ENCODE results near the gene TMIGD1. TPM values are rescaled to one million over a fixed set of nuclear protein-coding genes. Genes with fewer than 3 reads are reported as not detected.

TMIGD1 gene
- total and polyA plus RNA-seq, 7 donors = 0.71 to 97.8 (median 61.1) TPM; not detected in 3

- H3K27me3 ChIP-seq = no peaks in the 10 kb centered on the region
- H3K27ac ChIP-seq = no peak overlapping the region
- DNase-seq = no peak
- intact Hi-C loops (cut with DNase I) = no loop called here
- H3K9me3 ChIP-seq = no peaks in the 10 kb centered on the region
- no peak for TF ChIP-seq POLR2AphosphoS5 (IDR thresholded peaks at IDR 0.05)
- no peak for TF ChIP-seq CTCF (IDR thresholded peaks at IDR 0.05)
- TF ChIP-seq EP300 (IDR thresholded peaks at IDR 0.05) = no peak
- no peak for TF ChIP-seq POLR2A (IDR thresholded peaks at IDR 0.05)
- peaks cover 5 to 86% (median 39%) of the 10 kb centered on the region in 4 donors for H3K36me3 ChIP-seq
- 97 to 99% methylated on average over 2 of the region's 2 CpGs for WGBS, 2 donors
- H3K4me1 ChIP-seq = no peaks in the 10 kb centered on the region
- no peak overlapping the region for H3K4me3 ChIP-seq
Measured at GRCh38 chr17:30267625-30268024, 66.2 kb downstream of the TMIGD1 start.

Small RNA genes within 50 kb of the gene (small RNA-seq; reads per million reads assigned to genes)
- gene RF00019 (0 reads per million in 3 donors), gene RNU6-1267P (0 reads per million in 3 donors), gene RNU6-990P (0 reads per million in 3 donors)

Other genes starting within 250 kb of the TMIGD1 start
- 10 to 100 TPM; 30.4 to 47.6 (median 41.6) TPM for gene NSRP1, start 217.2 kb downstream of the TMIGD1 start, total RNA-seq
- 10 to 100 TPM; 18.0 to 23.5 (median 22.2) TPM for gene NSRP1, start 217.2 kb downstream of the TMIGD1 start, polyA plus RNA-seq
- under 1 TPM in 1 of 4 donors, not detected in 3; 0.36 TPM for gene SLC6A4, start 98.4 kb downstream of the TMIGD1 start, total RNA-seq
- gene SLC6A4, start 98.4 kb downstream of the TMIGD1 start, polyA plus RNA-seq = under 1 TPM in 1 of 3 donors, not detected in 2; 0.20 TPM
- gene BLMH, start 42.1 kb downstream of the TMIGD1 start, total RNA-seq = 10 to 100 TPM; 19.3 to 33.8 (median 27.2) TPM
- gene BLMH, start 42.1 kb downstream of the TMIGD1 start, polyA plus RNA-seq = 10 to 100 TPM in 2 of 3 donors, 1 to 10 TPM in 1; 8.6 to 20.8 (median 12.6) TPM
- 10 to 100 TPM; 33.7 to 99.5 (median 42.2) TPM for gene CPD, start 44.9 kb upstream of the TMIGD1 start, total RNA-seq
- gene CPD, start 44.9 kb upstream of the TMIGD1 start, polyA plus RNA-seq = 10 to 100 TPM in 1 of 3 donors, 1 to 10 TPM in 2; 3.9 to 13.7 (median 6.6) TPM
- 10 to 100 TPM; 28.2 to 51.3 (median 46.3) TPM for gene GOSR1, start 143.4 kb upstream of the TMIGD1 start, total RNA-seq
- 10 to 100 TPM; 11.4 to 22.3 (median 14.6) TPM for gene GOSR1, start 143.4 kb upstream of the TMIGD1 start, polyA plus RNA-seq